CD14-positive monocyte (primary cell): ENCODE data around the gene MRPS27. TPM values are rescaled to one million over a fixed set of nuclear protein-coding genes. Genes with fewer than 3 reads are reported as not detected.

Experiments
- DNase-seq, 3 donors: peaks; one replicate each; pipeline ENCODE4 v3.0.0-alpha.2; 2011 to 2022
- H2AFZ ChIP-seq: 2 replicates; pipeline ENCODE4 v1.6.0; 2012; ENCODE audit warnings: mild to moderate bottlenecking, low read depth, low read length, inconsistent platforms; ENCODE audit not compliant: insufficient read depth, poor library complexity, severe bottlenecking
- H3K27ac ChIP-seq, 2 donors: 1 replicate in 1 of 2; 2 replicates in 1 of 2; pipeline ENCODE4 v1.5.1; 2012 to 2013; ENCODE audit warnings: low read length in 2 of 2, control low read depth in 1 of 2, inconsistent platforms in 1 of 2, low read depth in 1 of 2, mild to moderate bottlenecking in 1 of 2
- H3K27me3 ChIP-seq, 2 donors: one replicate each; pipeline versions ENCODE4 v1.6.0 to v1.6.1; 2011 to 2013; ENCODE audit warnings: low read length in 2 of 2; ENCODE audit not compliant: control insufficient read depth in 2 of 2, insufficient read depth in 2 of 2
- H3K36me3 ChIP-seq, 2 donors: replicated peaks in 1 of 2; 1 replicate in 1 of 2; 2 replicates in 1 of 2; pipeline versions ENCODE4 v1.5.1 to v1.6.1; 2012 to 2013; ENCODE audit warnings: low read length in 2 of 2, control low read depth in 1 of 2, inconsistent platforms in 1 of 2, mild to moderate bottlenecking in 1 of 2; ENCODE audit not compliant: insufficient read depth in 2 of 2, control insufficient read depth in 1 of 2
- H3K4me1 ChIP-seq, 2 donors: 1 replicate in 1 of 2; 2 replicates in 1 of 2; pipeline versions ENCODE4 v1.5.1 to v1.6.1; 2012 to 2013; ENCODE audit warnings: low read length in 2 of 2, control low read depth in 1 of 2, inconsistent platforms in 1 of 2, mild to moderate bottlenecking in 1 of 2, moderate library complexity in 1 of 2; ENCODE audit not compliant: insufficient read depth in 2 of 2, control insufficient read depth in 1 of 2
- H3K4me2 ChIP-seq: replicated peaks from 2 replicates; pipeline ENCODE3; 2012; ENCODE audit warnings: low read length, moderate library complexity, mild to moderate bottlenecking; ENCODE audit not compliant: poor library complexity, severe bottlenecking; ENCODE audit errors: extremely low read depth
- H3K4me3 ChIP-seq, 3 experiments: fragments of 200-600 bp in 1 of 3; sonication (generic) in 1 of 3; replicated peaks in 1 of 3; 1 replicate in 2 of 3; 2 replicates in 1 of 3; pipeline ENCODE4 v1.5.1; 2011 to 2013; ENCODE audit warnings: low read length in 3 of 3, mild to moderate bottlenecking in 3 of 3, control low read depth in 2 of 3, low read depth in 2 of 3, inconsistent platforms in 1 of 3, moderate library complexity in 1 of 3
- H3K79me2 ChIP-seq: 2 replicates; pipeline ENCODE4 v1.6.0; 2012; ENCODE audit warnings: mild to moderate bottlenecking, control low read depth, inconsistent platforms, low read length, moderate library complexity; ENCODE audit not compliant: insufficient read depth
- H3K9ac ChIP-seq: 2 replicates; pipeline ENCODE4 v1.6.0; 2017; ENCODE audit warnings: low read length, mild to moderate bottlenecking; ENCODE audit not compliant: insufficient read depth, poor library complexity, severe bottlenecking
- H3K9me3 ChIP-seq, 2 donors: replicated peaks in 1 of 2; 1 replicate in 1 of 2; 2 replicates in 1 of 2; pipeline versions ENCODE4 v1.5.1 to v1.6.1; 2012 to 2013; ENCODE audit warnings: low read length in 2 of 2, control low read depth in 1 of 2; ENCODE audit not compliant: control insufficient read depth in 1 of 2, insufficient read depth in 1 of 2
- H4K20me1 ChIP-seq: 2 replicates; pipeline ENCODE4 v1.6.0; 2012; ENCODE audit warnings: mild to moderate bottlenecking, low read length, control low read depth, moderate library complexity; ENCODE audit not compliant: insufficient read depth
- H3K27ac Mint-ChIP-seq, 7 donors: one replicate each; pipeline ENCODE4 v1.8.0; 2020; ENCODE audit warnings: mild to moderate bottlenecking in 7 of 7, mixed read lengths in 7 of 7, moderate library complexity in 6 of 7, inconsistent platforms in 2 of 7
- H3K27me3 Mint-ChIP-seq, 3 donors: one replicate each; pipeline ENCODE4 v1.8.0; 2021 to 2022; ENCODE audit warnings: low read depth in 3 of 3, mild to moderate bottlenecking in 3 of 3, mixed read lengths in 3 of 3, moderate library complexity in 3 of 3, inconsistent platforms in 1 of 3
- H3K36me3 Mint-ChIP-seq, 2 donors: one replicate each; pipeline ENCODE4 v1.8.0; 2020; ENCODE audit warnings: mixed read lengths in 2 of 2, inconsistent platforms in 1 of 2, mild to moderate bottlenecking in 1 of 2
- H3K4me1 Mint-ChIP-seq: one replicate; pipeline ENCODE4 v1.8.0; 2020; ENCODE audit warnings: mild to moderate bottlenecking, mixed read lengths
- H3K4me3 Mint-ChIP-seq, 2 donors: one replicate each; pipeline ENCODE4 v1.8.0; 2020; ENCODE audit warnings: mild to moderate bottlenecking in 2 of 2, mixed read lengths in 2 of 2, moderate library complexity in 1 of 2
- H3K9me3 Mint-ChIP-seq, 7 donors: one replicate each; pipeline ENCODE4 v1.8.0; 2020 to 2022; ENCODE audit warnings: mixed read lengths in 7 of 7, mild to moderate bottlenecking in 6 of 7, moderate library complexity in 6 of 7, inconsistent platforms in 2 of 7
- WGBS: methylation state at CpG from one replicate; pipeline ENCODE4 v1.1.5; 2013; ENCODE audit warnings: missing lambda C conversion rate; ENCODE audit not compliant: insufficient coverage; 5-methylcytosine and 5-hydroxymethylcytosine counted together
- intact Hi-C, 2 donors: fragments of 100-400 bp; cut with micrococcal nuclease; formaldehyde crosslinking; loops; one replicate each; pipeline versions ENCODE4 v1.15.0 to v1.15.1; 2023
- polyA plus RNA-seq, 3 donors: library from polyadenylated mRNA; depleted of rRNA in 1 of 3; unstranded in 2 of 3; stranded (reverse) in 1 of 3; fragments of 300-500 nt in 2 of 3; fragments of >200 nt in 1 of 3; fragmentation: Illumina TruSeq in 2 of 3; gene quantifications; 1 replicate in 2 of 3; 2 replicates in 1 of 3; pipeline ENCODE4 v1.2.3, GENCODE V29; 2012 to 2021
- TF ChIP-seq, protein P1 (sequence below): fragments of 200-600 bp; IDR thresholded peaks from one replicate; pipeline ENCODE4 v1.8.0; 2022; ENCODE audit warnings: antibody characterized with exemption, mild to moderate bottlenecking

MRPS27 gene
- polyA plus RNA-seq, 3 donors: 13.3 to 19.2 (median 15.3) TPM

DNA sequence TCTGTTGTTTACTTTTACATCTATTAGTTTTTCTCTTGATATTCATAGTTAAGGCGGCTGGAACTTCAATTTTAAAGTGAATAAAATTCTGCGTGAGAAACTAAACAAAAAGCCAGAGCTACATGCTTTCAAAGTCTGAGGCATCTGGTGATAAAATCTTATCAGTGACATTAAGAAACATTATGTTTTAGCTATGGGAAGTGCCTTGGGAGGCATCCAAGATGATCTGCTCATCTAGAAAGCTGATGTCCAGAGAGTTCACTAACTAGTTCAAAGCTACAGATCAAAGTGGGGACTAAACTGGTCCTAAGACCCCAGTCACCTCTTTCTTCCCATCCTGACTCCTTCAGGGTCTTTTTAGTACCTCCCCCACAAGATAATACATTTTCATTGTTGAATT lies 37.2 kb downstream of the MRPS27 start:
- peaks cover 0 to 2% (median 0%) of the 10 kb centered on the region in 7 donors for H3K9me3 Mint-ChIP-seq
- H3K4me1 ChIP-seq: peaks cover 4 to 10% of the 10 kb centered on the region in 2 donors
- H3K27me3 Mint-ChIP-seq: no peaks in the 10 kb centered on the region
- H3K27ac ChIP-seq: no peak overlapping the region
- H3K4me3 ChIP-seq: no peak overlapping the region
- no peak overlapping the region for H3K4me3 Mint-ChIP-seq
- no peaks in the 10 kb centered on the region for H3K79me2 ChIP-seq
- peaks cover 13% of the 10 kb centered on the region for H3K4me1 Mint-ChIP-seq
- no peaks in the 10 kb centered on the region for H3K9me3 ChIP-seq
- H2AFZ ChIP-seq: no peak overlapping the region
- no peak for DNase-seq
- H3K36me3 Mint-ChIP-seq: peaks cover 31 to 48% of the 10 kb centered on the region in 2 donors
- H3K27ac Mint-ChIP-seq: no peak overlapping the region
- WGBS: no CpG with 5 or more reads among the region's 2 CpGs
- TF ChIP-seq, protein P1, sequence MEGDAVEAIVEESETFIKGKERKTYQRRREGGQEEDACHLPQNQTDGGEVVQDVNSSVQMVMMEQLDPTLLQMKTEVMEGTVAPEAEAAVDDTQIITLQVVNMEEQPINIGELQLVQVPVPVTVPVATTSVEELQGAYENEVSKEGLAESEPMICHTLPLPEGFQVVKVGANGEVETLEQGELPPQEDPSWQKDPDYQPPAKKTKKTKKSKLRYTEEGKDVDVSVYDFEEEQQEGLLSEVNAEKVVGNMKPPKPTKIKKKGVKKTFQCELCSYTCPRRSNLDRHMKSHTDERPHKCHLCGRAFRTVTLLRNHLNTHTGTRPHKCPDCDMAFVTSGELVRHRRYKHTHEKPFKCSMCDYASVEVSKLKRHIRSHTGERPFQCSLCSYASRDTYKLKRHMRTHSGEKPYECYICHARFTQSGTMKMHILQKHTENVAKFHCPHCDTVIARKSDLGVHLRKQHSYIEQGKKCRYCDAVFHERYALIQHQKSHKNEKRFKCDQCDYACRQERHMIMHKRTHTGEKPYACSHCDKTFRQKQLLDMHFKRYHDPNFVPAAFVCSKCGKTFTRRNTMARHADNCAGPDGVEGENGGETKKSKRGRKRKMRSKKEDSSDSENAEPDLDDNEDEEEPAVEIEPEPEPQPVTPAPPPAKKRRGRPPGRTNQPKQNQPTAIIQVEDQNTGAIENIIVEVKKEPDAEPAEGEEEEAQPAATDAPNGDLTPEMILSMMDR: no peak
- intact Hi-C loops: no loop called here
- no peak overlapping the region for H3K9ac ChIP-seq
- peaks cover 2 to 45% of the 10 kb centered on the region in 2 donors for H3K36me3 ChIP-seq
- H3K27me3 ChIP-seq: no peaks in the 10 kb centered on the region
- no peaks in the 10 kb centered on the region for H4K20me1 ChIP-seq
- H3K4me2 ChIP-seq: no peak overlapping the region

DNA sequence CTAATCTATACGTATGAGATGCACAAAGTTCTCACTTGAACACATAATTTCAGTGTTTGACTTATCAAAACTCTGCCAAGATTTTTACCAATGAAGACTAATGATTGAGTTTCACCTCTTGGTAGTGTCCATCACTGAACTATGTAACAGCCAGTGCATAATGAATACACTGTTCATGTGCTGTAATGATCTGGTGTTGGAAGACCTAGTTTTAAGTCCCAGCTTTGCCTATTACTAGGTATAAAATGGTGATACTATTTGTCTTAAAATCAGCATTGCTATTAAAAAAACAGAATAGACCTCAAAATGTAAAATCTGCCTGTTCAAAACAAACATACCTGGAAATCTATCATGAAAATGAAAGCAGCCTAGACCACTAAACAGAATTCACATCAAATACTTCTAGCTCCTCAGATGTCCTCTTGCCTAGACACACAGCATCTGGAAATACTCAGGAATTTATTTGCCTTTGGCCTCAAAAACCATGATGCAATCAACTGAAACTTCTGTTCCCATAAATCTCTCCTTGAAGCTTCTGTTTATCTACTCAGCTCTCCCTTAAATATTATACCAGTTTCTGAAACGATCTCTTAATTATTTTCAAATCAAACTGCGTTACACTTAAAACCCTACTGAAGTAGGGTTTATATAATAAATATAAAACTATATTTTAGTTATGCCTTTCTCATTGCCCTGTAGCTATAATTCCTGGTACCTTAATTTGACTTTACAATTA lies 38.1 kb downstream of the MRPS27 start:
- no peak overlapping the region for H3K4me2 ChIP-seq
- H3K9ac ChIP-seq: no peak overlapping the region
- no peaks in the 10 kb centered on the region for H3K79me2 ChIP-seq
- Mint-ChIP-seq H3K9me3 (peaks cover 0 to 5% (median 0%) of the 10 kb centered on the region in 7 donors), H3K27me3 (no peaks in the 10 kb centered on the region), H3K27ac (no peak overlapping the region), H3K36me3 (peaks cover 30 to 47% of the 10 kb centered on the region in 2 donors), H3K4me3 (no peak overlapping the region), H3K4me1 (peaks cover 13% of the 10 kb centered on the region)
- whole genome bisulfite sequencing: no CpG with 5 or more reads among the region's 3 CpGs
- no peak overlapping the region for H3K27ac ChIP-seq
- no peak overlapping the region for H2AFZ ChIP-seq
- H3K4me1 ChIP-seq: peaks cover 4 to 10% of the 10 kb centered on the region in 2 donors
- no peak overlapping the region for H3K4me3 ChIP-seq
- intact Hi-C loops: no loop called here
- TF ChIP-seq, protein P1: no peak
- H3K27me3 ChIP-seq: no peaks in the 10 kb centered on the region
- DNase-seq: no peak
- H4K20me1 ChIP-seq: no peaks in the 10 kb centered on the region
- H3K36me3 ChIP-seq: peaks cover 2 to 41% of the 10 kb centered on the region in 2 donors
- no peaks in the 10 kb centered on the region for H3K9me3 ChIP-seq
